Neutrophil (primary cell): ENCODE measurements around the gene PEG3.

Experiments used
- H3K27ac ChIP-seq: fragments of 200-600 bp; sonication (generic); 2 replicates; pipeline ENCODE4 v1.5.1; 2016; ENCODE audit warnings: mild to moderate bottlenecking, moderate library complexity
- H3K27me3 ChIP-seq: fragments of 200-600 bp; sonication (generic); 2 replicates; pipeline ENCODE4 v1.6.0; 2016; ENCODE audit warnings: mild to moderate bottlenecking
- H3K36me3 ChIP-seq: fragments of 200-600 bp; sonication (generic); 2 replicates; pipeline ENCODE4 v1.5.1; 2017
- H3K4me1 ChIP-seq, 2 experiments: fragments of 200-600 bp in 1 of 2; sonication (generic) in 1 of 2; 1 replicate in 1 of 2; 2 replicates in 1 of 2; pipeline versions ENCODE4 v1.5.1 to v1.6.1; 2013 to 2016; ENCODE audit warnings: low read depth in 1 of 2, low read length in 1 of 2, mild to moderate bottlenecking in 1 of 2, moderate library complexity in 1 of 2; ENCODE audit not compliant: control insufficient read depth in 1 of 2, insufficient read depth in 1 of 2
- H3K4me3 ChIP-seq, 2 experiments: fragments of 200-600 bp in 1 of 2; sonication (generic) in 1 of 2; 1 replicate in 1 of 2; 2 replicates in 1 of 2; pipeline ENCODE4 v1.5.1; 2013 to 2016; ENCODE audit warnings: low read depth in 1 of 2, low read length in 1 of 2, mild to moderate bottlenecking in 1 of 2, moderate library complexity in 1 of 2
- H3K9me3 ChIP-seq: fragments of 200-600 bp; sonication (generic); 2 replicates; pipeline ENCODE4 v1.5.1; 2016
- CTCF ChIP-seq: fragments of 200-600 bp; sonication (generic); IDR thresholded peaks from 2 replicates; pipeline ENCODE4 v1.5.1; 2016; ENCODE audit warnings: antibody characterized with exemption

PEG3 gene

DNA sequence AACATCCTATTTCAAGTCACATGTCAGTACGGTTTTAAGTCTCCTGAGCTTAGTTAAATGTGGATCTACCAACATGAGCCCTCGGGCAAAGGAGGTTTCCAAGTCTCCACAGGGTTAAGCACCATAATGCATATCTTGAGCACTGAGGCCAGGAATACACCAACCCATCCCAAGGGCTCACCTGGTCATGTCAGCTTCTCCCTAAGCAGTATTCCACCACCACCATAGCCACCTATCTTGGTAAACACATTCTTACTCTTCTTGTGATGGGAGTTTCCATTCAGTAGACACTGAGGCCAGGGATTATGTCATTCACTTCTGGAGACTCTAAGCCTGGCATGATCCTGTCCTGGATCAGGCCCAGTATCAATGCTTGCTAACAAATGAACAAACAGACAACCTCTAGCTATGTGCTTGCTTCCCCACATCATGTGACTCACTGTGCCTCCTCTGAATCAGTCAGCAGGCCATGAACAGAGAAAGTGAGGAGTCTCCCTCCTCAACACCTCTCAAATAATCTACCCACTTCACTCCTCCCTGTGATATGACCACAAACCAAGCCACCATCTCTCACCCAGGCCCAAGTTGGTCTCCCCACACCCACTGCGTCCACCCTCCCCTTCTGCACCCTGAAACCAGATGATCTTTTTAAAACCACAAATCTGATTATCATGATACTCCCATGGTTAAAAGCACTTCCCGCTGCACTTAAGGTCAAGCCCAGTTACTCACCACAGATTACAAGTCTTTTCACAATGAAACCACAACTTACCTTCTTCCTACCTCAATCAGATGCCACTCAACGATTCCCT lies 5.8 kb downstream of the PEG3 start:
- Histone ChIP-seq H3K9me3 (peaks cover 23% of the 10 kb centered on the region), H3K4me1 (peaks cover 17 to 20% of the 10 kb centered on the region in 2 experiments), H3K27me3 (peaks cover 7% of the 10 kb centered on the region), H3K36me3 (no peaks in the 10 kb centered on the region), H3K27ac (no peak overlapping the region), H3K4me3 (no peak overlapping the region)
- TF ChIP-seq CTCF: no peak

DNA sequence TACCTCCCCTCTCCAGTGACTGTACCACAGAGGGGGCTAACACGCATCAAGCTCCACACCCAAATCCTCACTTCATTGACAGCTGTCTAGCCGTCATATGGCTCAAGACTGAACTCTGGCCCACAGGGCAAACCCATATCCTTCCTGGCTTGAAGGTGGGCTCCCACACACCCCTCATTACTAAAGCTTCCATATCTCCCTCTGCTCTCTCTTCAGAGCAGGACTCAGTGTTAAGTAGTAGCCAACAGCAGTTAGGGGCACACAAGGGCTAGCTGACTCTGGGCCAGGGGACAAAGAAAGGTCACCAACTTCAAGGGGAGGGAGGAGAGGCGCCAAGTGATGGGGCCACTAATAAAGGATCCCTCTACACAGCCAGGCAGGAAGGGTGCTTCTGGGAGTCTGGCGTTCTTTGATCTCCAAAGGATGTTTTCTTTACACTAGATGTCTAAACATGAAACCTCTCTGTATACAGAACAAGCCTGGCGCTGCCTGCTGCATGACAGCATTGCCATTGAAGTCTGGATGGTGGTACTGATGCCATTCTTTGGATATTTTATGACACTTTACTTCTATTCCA lies 8.1 kb downstream of the PEG3 start:
- no peak for TF ChIP-seq CTCF
- no peak overlapping the region for H3K4me3 ChIP-seq
- no peaks in the 10 kb centered on the region for H3K27me3 ChIP-seq
- H3K36me3 ChIP-seq: no peaks in the 10 kb centered on the region
- peaks cover under 1% of the 10 kb centered on the region for H3K9me3 ChIP-seq
- peaks cover under 1 to 5% of the 10 kb centered on the region in 2 experiments for H3K4me1 ChIP-seq
- H3K27ac ChIP-seq: no peak overlapping the region

GRCh38 chr19:56831255-56831654 lies 9.3 kb downstream of the PEG3 start:
- Histone ChIP-seq H3K4me3 (no peak overlapping the region), H3K36me3 (no peaks in the 10 kb centered on the region), H3K9me3 (no peaks in the 10 kb centered on the region), H3K27me3 (no peaks in the 10 kb centered on the region), H3K27ac (no peak overlapping the region), H3K4me1 (no peaks in the 10 kb centered on the region)
- no peak for TF ChIP-seq CTCF

GRCh38 chr19:56829596-56829995 lies 10.9 kb downstream of the PEG3 start:
- H3K36me3 ChIP-seq: no peaks in the 10 kb centered on the region
- no peaks in the 10 kb centered on the region for H3K9me3 ChIP-seq
- H3K27me3 ChIP-seq: no peaks in the 10 kb centered on the region
- no peak for TF ChIP-seq CTCF
- H3K4me3 ChIP-seq: no peak overlapping the region
- H3K4me1 ChIP-seq: no peaks in the 10 kb centered on the region
- no peak overlapping the region for H3K27ac ChIP-seq

- TF ChIP-seq CTCF: no peak
- no peaks in the 10 kb centered on the region for H3K4me1 ChIP-seq
- no peak overlapping the region for H3K4me3 ChIP-seq
- peaks cover 7% of the 10 kb centered on the region for H3K9me3 ChIP-seq
- H3K36me3 ChIP-seq: no peaks in the 10 kb centered on the region
- H3K27me3 ChIP-seq: no peaks in the 10 kb centered on the region
- H3K27ac ChIP-seq: no peak overlapping the region
Observed at GRCh38 chr19:56827708-56828107, 12.8 kb downstream of the PEG3 start.
